ENCODE results near the gene NATD1.

The NATD1 gene

GRCh38 chr17:21287703-21288449 lies 34.7 kb upstream of the NATD1 start:
- H3K4me3 ChIP-seq (ENCODE audit: low read length): peak overlapping the region; percentile 90
- TF ChIP-seq CTCF (IDR thresholded peaks at IDR 0.05; ENCODE audit: low read depth, low read length) (no peak), EZH2phosphoT487 (IDR thresholded peaks at IDR 0.05; ENCODE audit: low read depth) (no peak)
- H4K20me1 ChIP-seq (ENCODE audit: insufficient read depth, low read length): no peaks in the 10 kb centered on the region; the same call in 1 of the 2 replicates
- no peaks in the 10 kb centered on the region for H3K36me3 ChIP-seq (replicated peaks; ENCODE audit: low read depth, low read length)
- no peaks in the 10 kb centered on the region for H3K9me3 ChIP-seq (ENCODE audit: insufficient read depth, low read length)
- no peaks in the 10 kb centered on the region for H3K27me3 ChIP-seq (ENCODE audit: low read depth, low read length)
- peaks cover 46% of the 10 kb centered on the region for H3K79me2 ChIP-seq (ENCODE audit: low read length)
- peak overlapping the region; percentile 93 for H3K27ac ChIP-seq (ENCODE audit: low read length)
- H3K4me2 ChIP-seq (ENCODE audit: low read length): peak overlapping the region; percentile 83
- H3K4me1 ChIP-seq (ENCODE audit: low read length): peaks cover 32% of the 10 kb centered on the region
- H3K9ac ChIP-seq (ENCODE audit: low read length): peak overlapping the region; percentile 57
- H2AFZ ChIP-seq (ENCODE audit: low read depth, low read length): no peak overlapping the region

GRCh38 chr17:21286909-21287702 lies 33.9 kb upstream of the NATD1 start:
- Histone ChIP-seq H3K79me2 (ENCODE audit: low read length) (peaks cover 46% of the 10 kb centered on the region), H4K20me1 (ENCODE audit: insufficient read depth, low read length) (no peaks in the 10 kb centered on the region; the same call in 1 of the 2 replicates), H3K4me3 (ENCODE audit: low read length) (peak overlapping the region; percentile 90), H3K27me3 (ENCODE audit: low read depth, low read length) (no peaks in the 10 kb centered on the region), H3K4me2 (ENCODE audit: low read length) (peak overlapping the region; percentile 83), H2AFZ (ENCODE audit: low read depth, low read length) (no peak overlapping the region), H3K36me3 (replicated peaks; ENCODE audit: low read depth, low read length) (no peaks in the 10 kb centered on the region), H3K9me3 (ENCODE audit: insufficient read depth, low read length) (no peaks in the 10 kb centered on the region), H3K4me1 (ENCODE audit: low read length) (peaks cover 32% of the 10 kb centered on the region), H3K9ac (ENCODE audit: low read length) (peak overlapping the region; percentile 64), H3K27ac (ENCODE audit: low read length) (peak overlapping the region; percentile 93)
- TF ChIP-seq EZH2phosphoT487 (IDR thresholded peaks at IDR 0.05; ENCODE audit: low read depth) (no peak), CTCF (IDR thresholded peaks at IDR 0.05; ENCODE audit: low read depth, low read length) (no peak)

- no peaks in the 10 kb centered on the region for H3K36me3 ChIP-seq (replicated peaks; ENCODE audit: low read depth, low read length)
- H2AFZ ChIP-seq (ENCODE audit: low read depth, low read length): no peak overlapping the region
- H3K9ac ChIP-seq (ENCODE audit: low read length): peak overlapping the region; percentile 64
- H3K27me3 ChIP-seq (ENCODE audit: low read depth, low read length): no peaks in the 10 kb centered on the region
- H3K9me3 ChIP-seq (ENCODE audit: insufficient read depth, low read length): no peaks in the 10 kb centered on the region
- H3K27ac ChIP-seq (ENCODE audit: low read length): peak overlapping the region; percentile 93
- H3K4me1 ChIP-seq (ENCODE audit: low read length): peaks cover 32% of the 10 kb centered on the region
- H3K4me2 ChIP-seq (ENCODE audit: low read length): peak overlapping the region; percentile 83
- TF ChIP-seq CTCF (IDR thresholded peaks at IDR 0.05; ENCODE audit: low read depth, low read length) (no peak), EZH2phosphoT487 (IDR thresholded peaks at IDR 0.05; ENCODE audit: low read depth) (no peak)
- H3K4me3 ChIP-seq (ENCODE audit: low read length): peak overlapping the region; percentile 90
- H3K79me2 ChIP-seq (ENCODE audit: low read length): peaks cover 46% of the 10 kb centered on the region
- H4K20me1 ChIP-seq (ENCODE audit: insufficient read depth, low read length): no peaks in the 10 kb centered on the region; the same call in 1 of the 2 replicates
These were observed 33.0 kb upstream of the NATD1 start for GRCh38 chr17:21286066-21286770.
